GM12878 (cell line): Measurements from ENCODE around the gene GHITM. TPM values are rescaled to one million over a fixed set of nuclear protein-coding genes. Genes with fewer than 3 reads are reported as not detected.

Source experiments
- BACH1 ChIP-seq: fragments of 450-650 bp; IDR thresholded peaks from 2 replicates; pipeline ENCODE4 v1.6.1; 2017; ENCODE audit warnings: mild to moderate bottlenecking, borderline replicate concordance
- BMI1 ChIP-seq: fragments of 450-650 bp; IDR thresholded peaks from 2 replicates; pipeline ENCODE4 v1.6.1; 2016; ENCODE audit warnings: mild to moderate bottlenecking, moderate library complexity, borderline replicate concordance
- CBX3 ChIP-seq: fragments of 200-600 bp; sonication (generic); IDR thresholded peaks from 2 replicates; pipeline ENCODE4 v1.6.1; 2016; ENCODE audit warnings: low read depth, borderline replicate concordance
- IKZF1 ChIP-seq: fragments of 450-650 bp; conservative IDR thresholded peaks from 2 replicates; pipeline ENCODE4 v1.6.1; 2017; ENCODE audit warnings: antibody characterized with exemption, mild to moderate bottlenecking
- LARP7 ChIP-seq: fragments of 450-650 bp; IDR thresholded peaks from 2 replicates; pipeline ENCODE4 v1.6.1; 2017; ENCODE audit warnings: mild to moderate bottlenecking
- NKRF ChIP-seq: fragments of 450-650 bp; conservative IDR thresholded peaks from 2 replicates; pipeline ENCODE4 v1.6.1; 2017; ENCODE audit warnings: mild to moderate bottlenecking, moderate library complexity
- PAX5 ChIP-seq: IDR thresholded peaks from 2 replicates; pipeline ENCODE4 v1.6.1; 2011; ENCODE audit warnings: low read depth, low read length, borderline replicate concordance
- POLR2AphosphoS2 ChIP-seq: IDR thresholded peaks from 2 replicates; pipeline ENCODE4 v1.6.1; 2011; ENCODE audit warnings: low read depth, mild to moderate bottlenecking, low read length, improper control_type of control experiment, moderate library complexity
- POLR2AphosphoS5 ChIP-seq: IDR thresholded peaks from 2 replicates; pipeline ENCODE4 v1.6.1; 2011; ENCODE audit warnings: mild to moderate bottlenecking, low read length, inconsistent platforms
- RAD21 ChIP-seq: IDR thresholded peaks from 2 replicates; pipeline ENCODE4 v1.6.1; 2011; ENCODE audit warnings: mild to moderate bottlenecking, low read depth, low read length, moderate library complexity; ENCODE audit not compliant: insufficient read depth
- RELA ChIP-seq: fragments of 450-650 bp; IDR thresholded peaks from 2 replicates; pipeline ENCODE4 v1.8.0; 2014; ENCODE audit warnings: borderline replicate concordance; ENCODE audit not compliant: partially characterized antibody
- SMC3 ChIP-seq: IDR thresholded peaks from 2 replicates; pipeline ENCODE4 v1.6.1; 2011; ENCODE audit warnings: low read length, improper control_type of control experiment, borderline replicate concordance
- ZBED1 ChIP-seq: IDR thresholded peaks from 2 replicates; pipeline ENCODE4 v1.6.1; 2016; ENCODE audit warnings: borderline replicate concordance
- polyA plus RNA-seq, 11 experiments: library from polyadenylated mRNA; depleted of rRNA in 4 of 11; unstranded in 6 of 11; stranded (reverse) in 5 of 11; fragments of >200 nt; fragmentation: Nextera tagmentation in 4 of 11; fragmentation: Illumina TruSeq in 1 of 11; extraction: Ambion mirVana in 4 of 11; extraction: Trizol in 1 of 11; gene quantifications; 1 replicate in 1 of 11; 2 replicates in 10 of 11; pipeline versions ENCODE4 v1.2.1 to v1.2.3, GENCODE V29; 2011 to 2016; ENCODE audit warnings: inconsistent platforms in 2 of 11, missing spikeins in 2 of 11, low read depth in 1 of 11
- total RNA-seq, 4 experiments: library from RNA; depleted of rRNA in 3 of 4; stranded (reverse); fragments of >200 nt in 3 of 4; fragmentation: Illumina TruSeq in 1 of 4; extraction: Trizol in 1 of 4; gene quantifications; 2 replicates each; pipeline versions ENCODE4 v1.2.1 to v1.2.3, GENCODE V29; 2013 to 2021
- TF ChIP-seq, protein P1 (sequence below): IDR thresholded peaks from 2 replicates; pipeline ENCODE4 v1.6.1; 2011; ENCODE audit warnings: mild to moderate bottlenecking, low read depth, low read length, moderate library complexity; ENCODE audit not compliant: insufficient replicate concordance
- TF ChIP-seq, protein P2 (sequence below): fragments of 450-650 bp; IDR thresholded peaks from 2 replicates; pipeline ENCODE4 v1.6.1; 2017; ENCODE audit warnings: mild to moderate bottlenecking
- TF ChIP-seq, protein P3 (sequence below): IDR thresholded peaks from 2 replicates; pipeline ENCODE4 v1.6.1; 2011; ENCODE audit warnings: low read depth, mild to moderate bottlenecking, low read length, moderate library complexity, borderline replicate concordance; ENCODE audit errors: extremely low read depth

GHITM gene
- total and polyA plus RNA-seq, 10 of the 15 experiments (the other 5 are each of a cell fraction or from before 2014, with no cell fraction given): 120 to 501 (median 209) TPM

- TF ChIP-seq CBX3 (no peak), NKRF (0 out of 2 replicates have a peak, but pooled peaks have one; percentile 17), POLR2AphosphoS5 (no peak), BMI1 (no peak), PAX5 (no peak), SMC3 (no peak), IKZF1 (peak; percentile 51; the same call in 1 of the 2 replicates), RELA (no peak), RAD21 (no peak), POLR2AphosphoS2 (no peak), LARP7 (peak; percentile 44; the same call in 1 of the 2 replicates), BACH1 (peak; percentile 24; the same call in 1 of the 2 replicates), ZBED1 (no peak)
- TF ChIP-seq, protein P1, sequence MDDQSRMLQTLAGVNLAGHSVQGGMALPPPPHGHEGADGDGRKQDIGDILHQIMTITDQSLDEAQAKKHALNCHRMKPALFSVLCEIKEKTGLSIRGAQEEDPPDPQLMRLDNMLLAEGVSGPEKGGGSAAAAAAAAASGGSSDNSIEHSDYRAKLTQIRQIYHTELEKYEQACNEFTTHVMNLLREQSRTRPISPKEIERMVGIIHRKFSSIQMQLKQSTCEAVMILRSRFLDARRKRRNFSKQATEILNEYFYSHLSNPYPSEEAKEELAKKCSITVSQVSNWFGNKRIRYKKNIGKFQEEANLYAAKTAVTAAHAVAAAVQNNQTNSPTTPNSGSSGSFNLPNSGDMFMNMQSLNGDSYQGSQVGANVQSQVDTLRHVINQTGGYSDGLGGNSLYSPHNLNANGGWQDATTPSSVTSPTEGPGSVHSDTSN: peak; percentile 1
- TF ChIP-seq, protein P2, sequence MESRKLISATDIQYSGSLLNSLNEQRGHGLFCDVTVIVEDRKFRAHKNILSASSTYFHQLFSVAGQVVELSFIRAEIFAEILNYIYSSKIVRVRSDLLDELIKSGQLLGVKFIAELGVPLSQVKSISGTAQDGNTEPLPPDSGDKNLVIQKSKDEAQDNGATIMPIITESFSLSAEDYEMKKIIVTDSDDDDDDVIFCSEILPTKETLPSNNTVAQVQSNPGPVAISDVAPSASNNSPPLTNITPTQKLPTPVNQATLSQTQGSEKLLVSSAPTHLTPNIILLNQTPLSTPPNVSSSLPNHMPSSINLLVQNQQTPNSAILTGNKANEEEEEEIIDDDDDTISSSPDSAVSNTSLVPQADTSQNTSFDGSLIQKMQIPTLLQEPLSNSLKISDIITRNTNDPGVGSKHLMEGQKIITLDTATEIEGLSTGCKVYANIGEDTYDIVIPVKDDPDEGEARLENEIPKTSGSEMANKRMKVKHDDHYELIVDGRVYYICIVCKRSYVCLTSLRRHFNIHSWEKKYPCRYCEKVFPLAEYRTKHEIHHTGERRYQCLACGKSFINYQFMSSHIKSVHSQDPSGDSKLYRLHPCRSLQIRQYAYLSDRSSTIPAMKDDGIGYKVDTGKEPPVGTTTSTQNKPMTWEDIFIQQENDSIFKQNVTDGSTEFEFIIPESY: no peak
- TF ChIP-seq, protein P3, sequence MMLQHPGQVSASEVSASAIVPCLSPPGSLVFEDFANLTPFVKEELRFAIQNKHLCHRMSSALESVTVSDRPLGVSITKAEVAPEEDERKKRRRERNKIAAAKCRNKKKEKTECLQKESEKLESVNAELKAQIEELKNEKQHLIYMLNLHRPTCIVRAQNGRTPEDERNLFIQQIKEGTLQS: no peak
- TF ChIP-seq, all 136 proteins: peak for 11
Observed at GRCh38 chr10:84166620-84167288, 27.4 kb downstream of the GHITM start (continued).
